ENCODE data around the gene PPHLN1. TPM values are rescaled to one million over a fixed set of nuclear protein-coding genes. Genes with fewer than 3 reads are reported as not detected.
"Not testable (repeated sequence)": the region's sequence is repeated elsewhere in the genome, so short reads cannot be mapped to it uniquely, and the experiment has no call there.

Gene PPHLN1
- total RNA-seq, 1 experiment from 2014 or later: 77.3 TPM

- no peak for DNase-seq (ENCODE audit: low read depth)
Observed at GRCh38 chr12:42322567-42322966, 3.4 kb upstream of the PPHLN1 start.

GRCh38 chr12:42323856-42324255, 2.1 kb upstream of the PPHLN1 start:
- DNase-seq (ENCODE audit: low read depth): no peak

DNA sequence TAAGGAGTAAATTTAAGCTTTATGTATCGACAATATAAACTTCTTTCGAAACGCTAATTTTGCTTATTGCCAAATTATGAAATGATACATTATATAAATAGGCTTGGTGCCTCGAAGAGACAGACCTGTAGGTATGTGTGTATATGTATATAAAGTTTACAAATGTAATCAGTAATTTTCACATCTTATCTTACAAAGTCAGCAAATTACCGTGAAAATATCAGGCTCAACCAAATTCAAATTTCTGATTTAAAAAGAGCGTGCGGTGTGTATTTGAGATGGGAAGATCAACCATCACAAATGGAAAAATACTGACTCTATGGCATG, 678 bp upstream of the PPHLN1 start:
- DNase-seq (ENCODE audit: low read depth): no peak

DNA sequence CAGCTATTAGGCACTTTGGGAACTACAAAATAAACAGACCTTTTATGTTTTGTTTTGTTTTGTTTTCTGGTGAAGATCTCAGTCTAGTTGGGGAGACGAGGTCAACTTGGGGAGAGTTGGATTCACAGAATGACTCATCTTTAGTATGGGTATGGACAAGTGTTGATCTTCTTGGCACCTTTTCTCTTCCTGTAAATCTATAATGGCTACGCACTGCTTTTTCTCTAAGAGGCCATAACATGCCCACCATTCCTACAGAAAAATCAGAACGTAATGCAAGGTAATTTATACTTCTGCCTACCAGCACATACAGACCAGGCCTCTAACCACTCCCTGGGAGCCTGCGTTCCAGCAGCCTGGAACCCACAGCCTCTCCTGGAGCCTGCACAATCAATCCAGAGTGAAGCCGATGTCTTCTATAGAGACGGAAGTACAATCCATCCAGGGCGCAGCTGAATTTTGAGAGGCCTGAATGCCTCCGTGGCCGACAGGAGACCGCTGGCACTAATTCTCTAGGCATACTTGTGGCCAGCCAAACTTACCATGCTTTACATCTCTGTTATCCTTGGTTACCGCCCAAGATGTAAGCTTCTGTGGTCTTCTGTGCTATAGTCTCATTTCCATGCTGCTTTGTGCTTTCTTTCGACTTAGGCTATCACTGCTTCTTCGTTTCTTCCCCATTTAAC, 717 bp downstream of the PPHLN1 start:
- peak; percentile 23 for DNase-seq (ENCODE audit: low read depth)

GRCh38 chr12:42327227-42327590, 1.2 kb downstream of the PPHLN1 start:
- no peak for DNase-seq (ENCODE audit: low read depth)

DNA sequence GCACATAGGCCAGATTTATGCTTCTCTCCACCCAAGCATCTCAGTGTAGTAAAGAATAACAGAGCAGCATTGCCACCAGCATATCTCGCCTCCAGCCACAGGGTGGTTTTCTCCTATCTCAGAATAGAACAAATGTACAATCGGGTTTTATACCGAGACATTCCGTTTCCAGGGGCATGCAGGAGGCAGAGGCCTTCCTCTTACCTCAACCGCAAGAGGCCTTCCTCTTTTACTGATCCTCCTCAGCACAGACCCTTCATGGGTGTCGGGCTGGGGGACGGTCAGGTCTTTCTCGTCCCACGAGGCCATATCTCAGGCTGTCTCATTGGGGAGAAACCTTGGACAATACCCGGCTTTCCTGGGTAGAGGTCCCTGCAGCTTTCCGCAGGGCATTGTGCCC, 4.1 kb downstream of the PPHLN1 start:
- DNase-seq (ENCODE audit: low read depth): not testable (repeated sequence)

GRCh38 chr12:42332301-42333285, 6.6 kb downstream of the PPHLN1 start:
- DNase-seq (ENCODE audit: low read depth): peak; percentile 38

DNA sequence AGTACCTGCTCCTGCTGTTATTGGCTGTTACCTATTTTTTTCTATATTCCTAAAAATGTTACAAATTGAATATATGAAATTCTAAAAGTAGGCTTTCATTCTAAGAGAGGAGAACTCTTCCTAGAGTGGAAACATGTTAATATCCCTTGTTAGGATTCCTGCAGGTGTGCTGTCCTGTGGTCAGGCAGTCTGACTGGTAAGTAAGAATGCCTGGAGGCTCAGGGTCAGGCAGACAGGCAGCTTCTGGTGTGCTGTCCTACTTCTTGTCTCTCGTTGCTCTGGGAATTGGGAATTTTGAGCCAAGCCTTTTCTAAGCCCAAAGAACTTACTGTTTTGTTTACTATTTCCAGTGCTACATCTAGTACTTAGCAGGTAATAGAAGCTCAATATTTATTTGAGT, 10.3 kb downstream of the PPHLN1 start:
- no peak for DNase-seq (ENCODE audit: low read depth)

GRCh38 chr12:42338280-42338679, 12.3 kb downstream of the PPHLN1 start:
- no peak for DNase-seq (ENCODE audit: low read depth)

DNA sequence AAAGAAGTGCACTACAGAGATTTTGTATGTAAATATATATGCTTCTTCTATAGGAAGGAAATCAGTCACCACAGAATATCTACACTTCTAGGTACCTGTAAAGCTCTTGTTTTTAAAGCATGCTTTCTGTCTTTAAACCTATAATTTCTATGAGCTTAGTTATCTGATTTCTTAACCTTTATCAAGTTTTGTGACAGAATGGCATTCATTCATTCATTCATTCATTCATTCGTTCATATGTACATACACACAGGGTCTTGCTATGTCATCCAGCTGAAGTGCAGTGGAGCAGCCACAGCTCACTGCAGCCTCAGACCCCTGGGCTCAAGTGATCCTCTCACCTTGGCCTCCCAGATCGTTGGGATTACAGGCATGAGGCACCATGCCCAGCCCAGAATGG, 16.1 kb downstream of the PPHLN1 start:
- DNase-seq (ENCODE audit: low read depth): no peak

DNA sequence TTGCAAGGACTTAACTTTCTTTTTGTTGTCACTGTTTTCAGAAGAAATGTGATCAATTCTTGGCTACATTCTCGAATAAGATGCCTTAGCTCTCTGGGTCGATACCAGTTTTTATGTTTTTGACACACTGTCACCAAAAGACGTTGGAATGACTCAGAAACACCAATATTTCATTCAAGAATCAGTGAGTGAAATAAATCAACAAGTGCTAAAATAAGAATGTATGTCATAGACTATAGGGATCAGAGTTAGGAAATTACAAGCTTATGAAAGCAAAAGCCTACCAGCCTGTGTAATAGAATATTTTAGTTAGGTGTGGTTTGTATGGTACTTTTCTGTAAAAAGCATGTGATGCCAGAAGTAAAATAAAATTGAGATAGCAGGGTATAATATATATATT, 17.8 kb downstream of the PPHLN1 start:
- no peak for DNase-seq (ENCODE audit: low read depth)

DNA sequence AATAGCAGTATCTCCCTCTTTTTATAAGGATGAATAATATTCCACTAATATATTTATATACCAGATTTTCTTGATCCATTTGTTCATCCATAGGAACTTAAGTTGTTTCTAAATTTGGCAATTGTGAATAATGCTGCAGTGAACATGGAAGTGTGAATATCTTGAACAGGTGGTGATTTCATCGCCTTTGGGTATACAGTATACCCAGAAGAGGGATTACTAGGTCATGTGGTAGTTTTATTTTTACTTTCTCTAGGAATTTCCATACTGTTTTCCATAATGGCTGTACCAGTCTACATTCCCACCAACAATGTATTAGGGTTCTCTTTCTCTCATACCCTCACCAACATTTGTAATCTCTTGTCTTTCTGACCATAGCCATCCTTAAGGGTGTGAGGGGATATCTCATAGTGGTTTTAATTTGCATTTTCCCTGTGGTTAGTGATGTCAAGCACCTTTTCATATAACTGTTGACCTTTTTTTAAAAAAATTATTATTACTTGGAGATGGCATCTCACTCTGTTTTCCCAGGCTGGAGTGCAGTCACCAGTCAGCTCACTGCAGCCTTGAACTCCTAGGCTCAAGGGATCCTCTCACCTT, 20.5 kb downstream of the PPHLN1 start:
- DNase-seq (ENCODE audit: low read depth): peak; percentile 41

GRCh38 chr12:42349119-42350020, 23.4 kb downstream of the PPHLN1 start:
- DNase-seq (ENCODE audit: low read depth): not testable (repeated sequence)

DNA sequence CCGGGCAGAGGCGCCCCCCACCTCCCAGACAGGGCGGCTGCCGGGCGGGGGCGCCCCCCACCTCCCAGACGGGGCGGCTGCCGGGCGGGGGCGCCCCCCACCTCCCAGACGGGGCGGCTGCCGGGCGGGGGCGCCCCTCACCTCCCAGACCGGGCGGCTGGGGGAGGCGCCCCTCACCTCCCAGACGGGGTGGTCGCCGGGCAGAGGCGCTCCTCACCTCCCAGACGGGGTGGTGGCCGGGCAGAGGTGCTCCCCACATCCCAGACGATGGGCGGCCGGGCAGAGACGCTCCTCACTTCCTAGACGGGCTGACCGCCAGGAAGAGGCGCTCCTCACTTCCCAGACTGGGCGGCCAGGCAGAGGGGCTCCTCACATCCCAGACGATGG, 24.0 kb downstream of the PPHLN1 start:
- DNase-seq (ENCODE audit: low read depth): not testable (repeated sequence)

DNA sequence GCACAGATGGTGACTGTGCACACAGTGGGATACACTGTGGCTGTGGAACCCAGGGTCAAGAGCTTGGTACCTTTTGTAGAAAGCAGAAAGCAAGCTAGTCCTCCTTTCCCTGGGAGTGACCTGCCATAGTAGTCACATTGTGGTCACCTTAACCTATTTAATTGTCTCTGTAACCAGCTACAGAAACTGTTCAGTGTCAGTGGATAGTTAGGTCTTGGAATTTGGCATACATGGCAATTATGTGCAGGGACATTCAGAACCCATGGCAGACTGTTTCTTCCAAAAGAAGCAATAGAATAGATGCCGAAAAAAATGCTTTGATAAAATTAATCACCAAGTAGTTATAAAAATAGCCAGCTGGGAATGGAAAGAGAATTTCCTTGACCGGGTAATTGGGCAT, 30.4 kb downstream of the PPHLN1 start:
- no peak for DNase-seq (ENCODE audit: low read depth)

GRCh38 chr12:42360747-42361403, 34.9 kb downstream of the PPHLN1 start:
- DNase-seq (ENCODE audit: low read depth): no peak

DNA sequence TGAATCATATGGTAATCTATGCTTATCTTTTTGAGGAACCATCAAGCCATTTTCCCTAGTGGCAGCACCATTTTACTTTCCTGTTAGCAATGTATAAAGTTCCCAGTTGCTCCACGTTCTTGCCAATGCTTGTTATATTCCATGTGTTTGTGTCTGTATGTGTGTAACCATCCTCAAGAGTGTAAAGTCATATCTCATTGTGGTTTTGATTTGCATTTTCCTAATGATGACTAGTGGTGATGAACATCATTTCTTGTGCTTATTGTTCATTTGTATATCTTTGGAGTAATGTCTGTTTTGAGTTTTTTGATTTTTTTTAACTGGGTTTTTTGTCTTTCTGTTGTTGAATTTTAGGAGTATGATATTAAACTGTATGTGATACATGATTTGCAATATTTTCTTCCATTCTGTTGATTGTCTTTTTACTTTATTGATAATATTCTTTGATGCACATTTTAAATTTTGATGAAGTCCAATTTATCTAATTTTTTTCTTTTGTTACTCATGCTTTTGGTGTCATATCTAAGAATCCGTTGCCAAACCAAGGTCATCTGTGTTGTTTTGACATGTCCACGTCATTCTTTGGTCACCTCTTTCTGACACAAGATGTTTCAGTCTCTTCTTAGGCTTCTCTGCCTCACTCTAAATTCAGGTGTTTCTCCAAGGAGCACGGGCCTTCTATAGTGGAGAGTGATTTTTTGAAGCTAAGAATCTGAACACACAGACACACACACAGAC, 36.1 kb downstream of the PPHLN1 start:
- no peak for DNase-seq (ENCODE audit: low read depth)

DNA sequence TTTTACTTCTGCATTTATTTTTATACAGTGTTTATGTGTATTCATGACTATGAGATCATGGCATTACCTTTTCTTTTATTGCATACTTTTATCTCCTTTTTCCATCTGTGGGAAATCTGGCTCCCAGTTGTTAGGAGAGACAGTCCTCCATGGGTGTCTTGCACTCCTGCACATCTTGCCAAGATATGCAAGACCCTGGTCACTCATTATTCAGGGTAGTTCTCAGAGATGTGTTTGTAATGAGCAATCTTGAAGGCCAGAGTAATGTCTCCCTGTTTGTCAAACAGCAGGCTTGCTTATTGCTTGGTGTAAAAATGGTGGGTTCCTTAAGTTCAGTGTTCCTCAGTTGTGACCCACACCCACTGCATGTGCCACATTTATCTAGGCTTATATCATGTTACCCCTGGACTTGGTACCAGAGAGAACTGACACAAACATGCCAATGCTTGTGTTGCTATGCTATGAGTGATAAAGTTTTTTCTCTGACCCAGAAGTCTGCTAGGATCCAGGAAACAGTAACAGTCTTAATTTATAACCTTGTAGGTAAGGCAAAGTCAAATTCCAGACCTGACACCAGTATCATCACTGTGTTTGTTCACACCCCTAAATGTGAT, 36.8 kb downstream of the PPHLN1 start:
- DNase-seq (ENCODE audit: low read depth): no peak

- no peak for DNase-seq (ENCODE audit: low read depth)
Observed at GRCh38 chr12:42364692-42365091, 38.7 kb downstream of the PPHLN1 start.

- DNase-seq (ENCODE audit: low read depth): no peak
Observed at GRCh38 chr12:42365486-42365885, 39.5 kb downstream of the PPHLN1 start.

All from LHCN-M2 (cell line).